GM12878 (cell line): Measurements from ENCODE around the gene ZBTB14. TPM values are rescaled to one million over a fixed set of nuclear protein-coding genes. Genes with fewer than 3 reads are reported as not detected.

Source experiments
- ATAC-seq: fragments of 200-7000 bp; cut with Tn5 transposase; 3 replicates; pipeline ENCODE4 v1.9.1; 2020; ENCODE audit warnings: mild to moderate bottlenecking, moderate library complexity
- BruUV-seq: library from RNA; stranded (reverse); fragments of 400-500 nt; replicated peaks from 2 replicates; lab custom pipeline; 2021; lab: Mats Ljungman, UMichigan
- CTCF ChIA-PET: fragments of 300-600 bp; sonication (Branson Sonifier 250); formaldehyde crosslinking; extraction: SDS; loops from one replicate; lab custom pipeline; 2021; ENCODE audit warnings: inconsistent platforms; lab: Yijun Ruan, JAX
- POLR2A ChIA-PET: fragments of 350-600 bp; formaldehyde crosslinking; extraction: SDS; loops from one replicate; lab custom pipeline; 2021; ENCODE audit warnings: inconsistent platforms; lab: Charles Lee
- RAD21 ChIA-PET: fragments of 300-600 bp; sonication (Branson Sonifier 250); formaldehyde crosslinking; loops from one replicate; lab custom pipeline; 2023; ENCODE audit warnings: antibody characterized with exemption; ENCODE audit not compliant: unreplicated experiment; lab: Charles Lee
- SMC1A ChIA-PET: fragments of 300-600 bp; sonication (Branson Sonifier 250); formaldehyde crosslinking; loops from one replicate; lab custom pipeline; 2023; ENCODE audit not compliant: unreplicated experiment, uncharacterized antibody; lab: Charles Lee
- DNase-seq: peaks from one replicate; pipeline ENCODE4 v3.0.0-alpha.2; 2011; ENCODE audit warnings: low read depth, low spot score
- FAIRE-seq: peaks from 3 replicates; lab custom pipeline; 2011; peaks lifted over from hg19 to GRCh38; lab: Jason Lieb, UNC
- H2AFZ ChIP-seq: 2 replicates; pipeline ENCODE4 v1.6.0; 2011; ENCODE audit warnings: low read depth, low read length, control low read depth; ENCODE audit not compliant: control insufficient read depth
- H3K27ac ChIP-seq: 2 replicates; pipeline ENCODE4 v1.5.1; 2011; ENCODE audit warnings: control low read depth; ENCODE audit not compliant: control insufficient read depth, insufficient read depth
- H3K27me3 ChIP-seq, 2 experiments: replicated peaks in 1 of 2; 2 replicates each; pipeline versions ENCODE4 v1.6.0 to v1.6.1; 2011; ENCODE audit warnings: low read length in 1 of 2; ENCODE audit not compliant: control insufficient read depth in 2 of 2, insufficient read depth in 2 of 2
- H3K36me3 ChIP-seq, 2 experiments: 2 replicates each; pipeline ENCODE4 v1.5.1; 2011; ENCODE audit warnings: low read length in 1 of 2; ENCODE audit not compliant: control insufficient read depth in 2 of 2, insufficient read depth in 2 of 2
- H3K4me1 ChIP-seq: 2 replicates; pipeline ENCODE4 v1.6.1; 2011; ENCODE audit warnings: mild to moderate bottlenecking, low read length, moderate library complexity, mixed read lengths; ENCODE audit not compliant: control insufficient read depth, insufficient read depth
- H3K4me2 ChIP-seq: 2 replicates; pipeline ENCODE4 v1.6.0; 2011; ENCODE audit warnings: control low read depth; ENCODE audit not compliant: control insufficient read depth, insufficient read depth
- H3K4me3 ChIP-seq: fragments of 200-600 bp; sonication (generic); 2 replicates; pipeline ENCODE4 v1.5.1; 2016
- H3K79me2 ChIP-seq: 2 replicates; pipeline ENCODE4 v1.6.0; 2011; ENCODE audit warnings: low read length; ENCODE audit not compliant: control insufficient read depth, insufficient read depth
- H3K9ac ChIP-seq: 2 replicates; pipeline ENCODE4 v1.8.0; 2011; ENCODE audit warnings: low read length, control low read depth, mixed read lengths; ENCODE audit not compliant: control insufficient read depth, insufficient read depth
- H3K9me3 ChIP-seq: replicated peaks from 3 replicates; pipeline ENCODE4 v1.5.1; 2011; ENCODE audit warnings: mild to moderate bottlenecking, low read length; ENCODE audit not compliant: control insufficient read depth, insufficient read depth
- H4K20me1 ChIP-seq: 2 replicates; pipeline ENCODE4 v1.6.0; 2011; ENCODE audit not compliant: control insufficient read depth, insufficient read depth
- E2F8 ChIP-seq: fragments of 450-650 bp; IDR thresholded peaks from 2 replicates; pipeline ENCODE4 v1.6.1; 2018; ENCODE audit warnings: mild to moderate bottlenecking, low read depth, moderate library complexity; ENCODE audit not compliant: partially characterized antibody
- PAX5 ChIP-seq: IDR thresholded peaks from 2 replicates; pipeline ENCODE4 v1.6.1; 2011; ENCODE audit warnings: low read depth, low read length, borderline replicate concordance
- RB1 ChIP-seq: fragments of 450-650 bp; formaldehyde crosslinking; IDR thresholded peaks from 2 replicates; pipeline ENCODE4 v1.6.1; 2017; ENCODE audit warnings: mild to moderate bottlenecking, borderline replicate concordance
- TBL1XR1 ChIP-seq: IDR thresholded peaks from 2 replicates; pipeline ENCODE4 v1.6.1; 2012; ENCODE audit warnings: low read depth, low read length, improper control_type of control experiment
- USF2 ChIP-seq: IDR thresholded peaks from 2 replicates; pipeline ENCODE4 v1.6.1; 2011; ENCODE audit warnings: low read depth, low read length, improper control_type of control experiment, borderline replicate concordance
- ZSCAN29 ChIP-seq: fragments of 450-650 bp; IDR thresholded peaks from 2 replicates; pipeline ENCODE4 v1.6.1; 2017; ENCODE audit warnings: mild to moderate bottlenecking, moderate library complexity
- WGBS: methylation state at CpG from one replicate; pipeline ENCODE4 v1.1.6; 2016; ENCODE audit warnings: low lambda C conversion rate; ENCODE audit not compliant: insufficient replicate concordance, insufficient coverage; ENCODE audit errors: missing lambda C conversion rate; 5-methylcytosine and 5-hydroxymethylcytosine counted together
- in situ Hi-C: fragments of 300-500 bp; cut with MboI; formaldehyde crosslinking; loops from 9 replicates; pipeline ENCODE4 v1.14.3; 2018; ENCODE audit warnings: mixed read lengths
- intact Hi-C: fragments of 100-400 bp; cut with micrococcal nuclease; formaldehyde crosslinking; loops from one replicate; pipeline ENCODE4 v1.14.2; 2022; ENCODE audit not compliant: unreplicated experiment
- polyA plus RNA-seq, 11 experiments: library from polyadenylated mRNA; depleted of rRNA in 4 of 11; unstranded in 6 of 11; stranded (reverse) in 5 of 11; fragments of >200 nt; fragmentation: Nextera tagmentation in 4 of 11; fragmentation: Illumina TruSeq in 1 of 11; extraction: Ambion mirVana in 4 of 11; extraction: Trizol in 1 of 11; gene quantifications; 1 replicate in 1 of 11; 2 replicates in 10 of 11; pipeline versions ENCODE4 v1.2.1 to v1.2.3, GENCODE V29; 2011 to 2016; ENCODE audit warnings: inconsistent platforms in 2 of 11, missing spikeins in 2 of 11, low read depth in 1 of 11
- total RNA-seq, 4 experiments: library from RNA; depleted of rRNA in 3 of 4; stranded (reverse); fragments of >200 nt in 3 of 4; fragmentation: Illumina TruSeq in 1 of 4; extraction: Trizol in 1 of 4; gene quantifications; 2 replicates each; pipeline versions ENCODE4 v1.2.1 to v1.2.3, GENCODE V29; 2013 to 2021
- TF ChIP-seq, protein P1 (sequence below): IDR thresholded peaks from 2 replicates; pipeline ENCODE4 v1.6.1; 2011; ENCODE audit warnings: borderline replicate concordance, low read depth, mild to moderate bottlenecking, moderate library complexity, low read length; ENCODE audit not compliant: insufficient read depth, poor library complexity, severe bottlenecking
- TF ChIP-seq, protein P2 (sequence below): IDR thresholded peaks from 2 replicates; pipeline ENCODE4 v1.6.1; 2012; ENCODE audit warnings: low read depth, low read length, improper control_type of control experiment
- TF ChIP-seq, protein P3 (sequence below): fragments of 450-650 bp; IDR thresholded peaks from 2 replicates; pipeline ENCODE4 v1.6.1; 2016; ENCODE audit warnings: mild to moderate bottlenecking

ZBTB14 gene
- total and polyA plus RNA-seq, 10 of the 15 experiments (the other 5 are each of a cell fraction or from before 2014, with no cell fraction given), result 4.4 to 21.2 (median 11.1) TPM

DNA sequence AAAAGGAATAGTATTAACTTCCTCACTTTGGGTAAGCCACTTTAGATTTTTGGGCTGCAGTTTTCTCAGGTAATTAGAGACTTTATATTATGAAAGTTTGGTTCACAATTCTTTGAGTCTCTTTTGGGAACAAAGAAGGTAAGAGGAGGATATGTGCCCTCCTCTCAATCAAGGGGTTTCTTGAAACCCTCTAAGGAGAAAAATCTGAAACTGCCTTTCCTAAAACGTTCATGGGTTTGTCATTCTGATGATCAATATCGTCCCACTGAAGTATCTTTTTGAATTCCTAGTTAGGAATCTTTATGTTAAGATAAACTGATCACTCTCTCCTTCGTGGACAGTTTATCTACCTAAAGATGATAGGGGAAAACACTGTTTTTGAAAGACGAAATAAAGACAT, 56.1 kb downstream of the ZBTB14 start:
- no peak overlapping the region; the same call in 1 of the 2 replicates for H3K9ac ChIP-seq
- in situ Hi-C loops, result loop anchor here (5.0 kb wide), 1 partner anchor 53 kb away; no protein-coding TSS in a partner anchor
- ChIA-PET CTCF (no interaction called here), SMC1A (no interaction called here), POLR2A (interaction anchor here (4.5 kb wide), 1 partner anchor 56 kb away, joined by 51 read pairs; the partner anchor contains the start of gene ZBTB14), RAD21 (no interaction called here)
- H2AFZ ChIP-seq, result no peak overlapping the region
- intact Hi-C loops, result loop anchor here (10.0 kb wide), 1 partner anchor 165 kb away; no protein-coding TSS in a partner anchor
- DNase-seq, result no peak
- H3K27ac ChIP-seq, result no peak overlapping the region
- no peaks in the 10 kb centered on the region for H3K9me3 ChIP-seq
- peaks cover 17% of the 10 kb centered on the region for H3K79me2 ChIP-seq
- FAIRE-seq, result no peak
- no peaks in the 10 kb centered on the region for H3K27me3 ChIP-seq
- H3K4me2 ChIP-seq, result peak overlapping the region; percentile 100
- no peaks in the 10 kb centered on the region; a peak in 1 of 4 replicates for H3K36me3 ChIP-seq
- WGBS, result 72% methylated on average over 4 of the region's 4 CpGs
- no peak for ATAC-seq
- no TSS peak for BruUV-seq
- H3K4me3 ChIP-seq, result peak overlapping the region; percentile 95
- H4K20me1 ChIP-seq, result no peaks in the 10 kb centered on the region
- H3K4me1 ChIP-seq, result peaks cover 5% of the 10 kb centered on the region
- TF ChIP-seq PAX5, result no peak
- TF ChIP-seq USF2, result no peak
- TF ChIP-seq RB1, result no peak
- no peak for TF ChIP-seq TBL1XR1
- TF ChIP-seq E2F8, result no peak
- TF ChIP-seq ZSCAN29, result no peak
- TF ChIP-seq, protein P1, sequence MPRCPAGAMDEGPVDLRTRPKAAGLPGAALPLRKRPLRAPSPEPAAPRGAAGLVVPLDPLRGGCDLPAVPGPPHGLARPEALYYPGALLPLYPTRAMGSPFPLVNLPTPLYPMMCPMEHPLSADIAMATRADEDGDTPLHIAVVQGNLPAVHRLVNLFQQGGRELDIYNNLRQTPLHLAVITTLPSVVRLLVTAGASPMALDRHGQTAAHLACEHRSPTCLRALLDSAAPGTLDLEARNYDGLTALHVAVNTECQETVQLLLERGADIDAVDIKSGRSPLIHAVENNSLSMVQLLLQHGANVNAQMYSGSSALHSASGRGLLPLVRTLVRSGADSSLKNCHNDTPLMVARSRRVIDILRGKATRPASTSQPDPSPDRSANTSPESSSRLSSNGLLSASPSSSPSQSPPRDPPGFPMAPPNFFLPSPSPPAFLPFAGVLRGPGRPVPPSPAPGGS, result no peak
- TF ChIP-seq, protein P2, sequence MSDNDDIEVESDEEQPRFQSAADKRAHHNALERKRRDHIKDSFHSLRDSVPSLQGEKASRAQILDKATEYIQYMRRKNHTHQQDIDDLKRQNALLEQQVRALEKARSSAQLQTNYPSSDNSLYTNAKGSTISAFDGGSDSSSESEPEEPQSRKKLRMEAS, result no peak
- TF ChIP-seq, protein P3, sequence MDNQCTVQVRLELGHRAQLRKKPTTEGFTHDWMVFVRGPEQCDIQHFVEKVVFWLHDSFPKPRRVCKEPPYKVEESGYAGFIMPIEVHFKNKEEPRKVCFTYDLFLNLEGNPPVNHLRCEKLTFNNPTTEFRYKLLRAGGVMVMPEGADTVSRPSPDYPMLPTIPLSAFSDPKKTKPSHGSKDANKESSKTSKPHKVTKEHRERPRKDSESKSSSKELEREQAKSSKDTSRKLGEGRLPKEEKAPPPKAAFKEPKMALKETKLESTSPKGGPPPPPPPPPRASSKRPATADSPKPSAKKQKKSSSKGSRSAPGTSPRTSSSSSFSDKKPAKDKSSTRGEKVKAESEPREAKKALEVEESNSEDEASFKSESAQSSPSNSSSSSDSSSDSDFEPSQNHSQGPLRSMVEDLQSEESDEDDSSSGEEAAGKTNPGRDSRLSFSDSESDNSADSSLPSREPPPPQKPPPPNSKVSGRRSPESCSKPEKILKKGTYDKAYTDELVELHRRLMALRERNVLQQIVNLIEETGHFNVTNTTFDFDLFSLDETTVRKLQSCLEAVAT, result no peak
